ENCODE results near the gene ACTL6A. TPM values are rescaled to one million over a fixed set of nuclear protein-coding genes. Genes with fewer than 3 reads are reported as not detected.

The ACTL6A gene
- total and polyA plus RNA-seq, 12 donors: 13.5 to 42.7 (median 17.9) TPM

DNA sequence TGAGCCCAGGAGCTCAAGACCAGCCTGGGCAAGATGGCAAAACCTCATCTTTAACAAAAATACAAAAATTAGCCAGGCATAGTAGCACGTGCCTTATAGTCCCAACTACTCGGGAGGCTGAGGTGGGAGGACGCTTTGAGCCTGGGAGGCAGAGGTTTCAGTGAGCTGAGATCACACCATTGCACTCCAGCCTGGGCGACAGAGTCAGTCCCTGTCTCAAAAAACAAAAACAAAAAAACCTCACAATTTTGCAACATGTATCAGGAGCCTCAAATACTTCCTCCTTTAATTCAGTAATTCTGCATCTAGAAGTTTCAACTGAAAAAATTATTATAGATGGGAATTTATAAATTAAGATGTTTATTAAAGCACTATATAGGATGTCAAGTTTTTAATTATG is 40.6 kb downstream of the ACTL6A start:
- no peaks in the 10 kb centered on the region for H3K27me3 ChIP-seq
- H3K9me3 ChIP-seq: no peaks in the 10 kb centered on the region
- no peak overlapping the region for H3K27ac ChIP-seq
- peaks cover 0 to 46% (median 37%) of the 10 kb centered on the region in 9 donors for H3K4me1 ChIP-seq
- peaks cover 0 to 71% (median 31%) of the 10 kb centered on the region in 9 donors for H3K36me3 ChIP-seq
- TF ChIP-seq, protein P1, sequence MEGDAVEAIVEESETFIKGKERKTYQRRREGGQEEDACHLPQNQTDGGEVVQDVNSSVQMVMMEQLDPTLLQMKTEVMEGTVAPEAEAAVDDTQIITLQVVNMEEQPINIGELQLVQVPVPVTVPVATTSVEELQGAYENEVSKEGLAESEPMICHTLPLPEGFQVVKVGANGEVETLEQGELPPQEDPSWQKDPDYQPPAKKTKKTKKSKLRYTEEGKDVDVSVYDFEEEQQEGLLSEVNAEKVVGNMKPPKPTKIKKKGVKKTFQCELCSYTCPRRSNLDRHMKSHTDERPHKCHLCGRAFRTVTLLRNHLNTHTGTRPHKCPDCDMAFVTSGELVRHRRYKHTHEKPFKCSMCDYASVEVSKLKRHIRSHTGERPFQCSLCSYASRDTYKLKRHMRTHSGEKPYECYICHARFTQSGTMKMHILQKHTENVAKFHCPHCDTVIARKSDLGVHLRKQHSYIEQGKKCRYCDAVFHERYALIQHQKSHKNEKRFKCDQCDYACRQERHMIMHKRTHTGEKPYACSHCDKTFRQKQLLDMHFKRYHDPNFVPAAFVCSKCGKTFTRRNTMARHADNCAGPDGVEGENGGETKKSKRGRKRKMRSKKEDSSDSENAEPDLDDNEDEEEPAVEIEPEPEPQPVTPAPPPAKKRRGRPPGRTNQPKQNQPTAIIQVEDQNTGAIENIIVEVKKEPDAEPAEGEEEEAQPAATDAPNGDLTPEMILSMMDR (IDR thresholded peaks at IDR 0.05): no peak
- WGBS, 2 donors: 75 to 76% methylated on average over 4 of the region's 4 CpGs
- intact Hi-C loops (cut with DNase I): loop anchor here in 1 of 10 donors (5.0 kb wide), 1 partner anchor 41 kb away; the partner anchor contains the start of gene ACTL6A
- DNase-seq (no peak), ATAC-seq (no peak)
- peak overlapping the region in 9 of 10 donors; percentile 72 to 94 (median 87) for H3K4me3 ChIP-seq

DNA sequence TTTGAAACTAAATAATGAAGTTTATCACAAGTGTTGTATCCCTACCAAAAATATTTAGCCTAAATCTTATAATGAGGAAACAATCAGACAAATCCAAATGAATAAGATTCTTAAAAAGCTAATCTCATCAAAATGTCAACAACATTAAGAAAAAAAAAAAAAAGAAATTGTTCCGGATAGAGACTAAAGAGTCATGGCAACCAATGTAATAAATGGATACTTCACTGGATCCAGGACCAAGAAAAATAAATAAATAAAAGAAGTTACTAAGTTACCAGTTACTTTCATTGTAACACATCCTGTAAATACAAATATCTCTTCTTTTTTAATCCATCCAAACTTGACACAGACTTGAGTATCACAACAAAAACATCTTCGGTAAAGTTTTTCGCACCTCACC is 41.1 kb downstream of the ACTL6A start:
- intact Hi-C loops (cut with DNase I): loop anchor here in 2 of 10 donors (1.0 to 5.0 kb wide), 2 partner anchors 42 kb away; partner anchors contain the start of gene ACTL6A (in 2 of the 2)
- Histone ChIP-seq H3K36me3 (peaks cover 0 to 71% (median 26%) of the 10 kb centered on the region in 9 donors), H3K4me1 (peaks cover 0 to 50% (median 39%) of the 10 kb centered on the region in 9 donors), H3K27me3 (no peaks in the 10 kb centered on the region), H3K4me3 (peak overlapping the region; percentile 66 to 94 (median 86)), H3K27ac (peak overlapping the region in 9 of 10 donors; percentile 92 to 98 (median 95)), H3K9me3 (no peaks in the 10 kb centered on the region)
- DNase-seq: no peak
- TF ChIP-seq, protein P1 (IDR thresholded peaks at IDR 0.05): no peak
- no peak for ATAC-seq
- 1 to 2% methylated on average over 3 of the region's 3 CpGs for WGBS, 2 donors

DNA sequence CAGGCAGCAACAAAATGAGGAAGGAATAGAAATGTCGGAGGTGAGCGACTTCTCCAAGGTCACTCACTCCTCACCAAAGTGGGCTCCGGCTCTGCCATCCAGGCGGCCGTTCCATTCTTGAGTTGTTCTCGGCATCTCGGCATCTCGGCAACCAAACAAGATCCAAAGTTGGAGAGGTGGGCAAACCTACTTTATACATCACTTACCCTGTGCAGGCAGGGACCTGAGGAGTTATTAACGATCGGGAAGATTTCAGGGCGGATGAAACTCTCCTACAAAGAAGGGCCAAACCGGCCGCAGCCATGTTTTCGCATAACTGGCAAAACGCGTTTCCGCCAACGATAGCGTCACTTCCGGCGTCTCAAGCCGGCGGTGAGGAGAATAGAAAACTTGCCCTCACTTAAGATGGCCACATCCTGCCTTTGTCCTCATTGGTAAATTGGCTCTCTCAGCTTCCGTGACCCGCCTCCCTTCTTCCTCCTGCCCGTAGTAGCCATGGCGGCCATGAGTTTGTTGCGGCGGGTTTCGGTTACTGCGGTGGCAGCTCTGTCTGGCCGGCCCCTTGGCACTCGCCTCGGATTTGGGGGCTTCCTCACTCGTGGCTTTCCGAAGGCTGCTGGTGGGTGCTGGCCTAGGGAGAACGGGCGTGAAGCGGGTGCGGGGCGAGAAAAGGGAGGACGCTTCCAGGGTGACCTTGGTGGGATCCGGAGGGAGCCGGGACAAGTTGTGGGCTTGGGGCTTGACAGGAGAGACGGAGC is 41.8 kb downstream of the ACTL6A start, which contains the start of the genes MRPL47 and NDUFB5:
Gene MRPL47, minus strand, starts transcription at position 318 of the 758 bp plus-strand sequence. Its CDS starts 14 bp downstream, at position 304.
Gene NDUFB5, plus strand, starts transcription at position 474 of the 758 bp plus-strand sequence. Its CDS starts 22 bp downstream, at position 496.
- TF ChIP-seq, protein P1 (IDR thresholded peaks at IDR 0.05): no peak
- Histone ChIP-seq H3K9me3 (no peaks in the 10 kb centered on the region), H3K36me3 (peaks cover 0 to 68% (median 23%) of the 10 kb centered on the region in 9 donors), H3K4me1 (peaks cover 0 to 57% (median 43%) of the 10 kb centered on the region in 9 donors), H3K4me3 (peak within 1 kb of the TSS; percentile 66 to 94 (median 86)), H3K27ac (peak within 1 kb of the TSS; percentile 89 to 98 (median 94)), H3K27me3 (no peaks in the 10 kb centered on the region)
- intact Hi-C loops (cut with DNase I): loop anchor here in 2 of 10 donors (1.0 to 5.0 kb wide), 2 partner anchors 42 kb away; partner anchors contain the start of gene ACTL6A (in 2 of the 2)
- WGBS, 2 donors: 0% methylated on average over 45 of the region's 45 CpGs
- ATAC-seq (peak; percentile 99 to 100 (median 100)), DNase-seq (peak; percentile 91 to 97)

DNA sequence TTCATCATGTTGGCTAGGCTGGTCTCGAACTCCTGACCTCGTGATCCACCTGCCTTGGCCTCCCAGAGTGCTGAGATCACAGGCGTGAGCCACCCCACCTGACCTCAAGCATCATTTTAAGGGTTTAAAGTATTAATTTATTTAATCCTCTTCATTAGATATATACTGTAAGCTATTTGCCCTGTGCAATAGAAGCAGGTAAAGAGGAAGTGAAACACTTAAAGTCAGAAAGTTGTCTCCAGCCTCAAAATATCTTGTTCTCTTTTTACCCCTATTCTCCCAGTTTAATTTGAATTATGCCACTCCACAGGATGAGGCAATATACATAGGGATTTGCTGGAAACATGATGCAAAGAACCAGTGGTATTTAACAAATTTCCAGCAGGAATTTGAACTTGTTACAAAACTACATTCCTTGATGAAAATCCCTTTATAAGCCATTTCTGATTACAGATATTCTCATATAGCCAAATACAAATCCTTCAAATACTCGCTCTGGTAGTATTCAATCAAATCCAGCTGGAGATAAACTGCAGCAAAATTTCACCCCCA is 43.9 kb downstream of the ACTL6A start:
- ATAC-seq: no peak
- no peak overlapping the region for H3K27ac ChIP-seq
- peaks cover 0 to 64% (median 7%) of the 10 kb centered on the region in 9 donors for H3K36me3 ChIP-seq
- peaks cover 0 to 70% (median 43%) of the 10 kb centered on the region in 9 donors for H3K4me1 ChIP-seq
- no peak overlapping the region for H3K4me3 ChIP-seq
- 91 to 92% methylated on average over 4 of the region's 4 CpGs for WGBS, 2 donors
- TF ChIP-seq, protein P1 (IDR thresholded peaks at IDR 0.05): no peak
- H3K9me3 ChIP-seq: no peaks in the 10 kb centered on the region
- no peak for DNase-seq
- no peaks in the 10 kb centered on the region for H3K27me3 ChIP-seq
- intact Hi-C loops (cut with DNase I): no loop called here

All from heart right ventricle (tissue), 16 donors.